ENCODE measurements around the gene PARP8.

The PARP8 gene

GRCh38 chr5:50878470-50878869 lies 212.0 kb downstream of the PARP8 start:
- no peak for TF ChIP-seq CTCF (IDR thresholded peaks at IDR 0.05; ENCODE audit: low read depth, low read length)
- no peak overlapping the region for H3K4me3 ChIP-seq (ENCODE audit: low read depth, low read length)

GRCh38 chr5:50881407-50881806 lies 215.0 kb downstream of the PARP8 start:
- no peak overlapping the region for H3K4me3 ChIP-seq (ENCODE audit: low read depth, low read length)
- no peak for TF ChIP-seq CTCF (IDR thresholded peaks at IDR 0.05; ENCODE audit: low read depth, low read length)

GRCh38 chr5:50886657-50887345 lies 220.4 kb downstream of the PARP8 start:
- no peak overlapping the region for H3K4me3 ChIP-seq (ENCODE audit: low read depth, low read length)
- TF ChIP-seq CTCF (IDR thresholded peaks at IDR 0.05; ENCODE audit: low read depth, low read length) = no peak

DNA sequence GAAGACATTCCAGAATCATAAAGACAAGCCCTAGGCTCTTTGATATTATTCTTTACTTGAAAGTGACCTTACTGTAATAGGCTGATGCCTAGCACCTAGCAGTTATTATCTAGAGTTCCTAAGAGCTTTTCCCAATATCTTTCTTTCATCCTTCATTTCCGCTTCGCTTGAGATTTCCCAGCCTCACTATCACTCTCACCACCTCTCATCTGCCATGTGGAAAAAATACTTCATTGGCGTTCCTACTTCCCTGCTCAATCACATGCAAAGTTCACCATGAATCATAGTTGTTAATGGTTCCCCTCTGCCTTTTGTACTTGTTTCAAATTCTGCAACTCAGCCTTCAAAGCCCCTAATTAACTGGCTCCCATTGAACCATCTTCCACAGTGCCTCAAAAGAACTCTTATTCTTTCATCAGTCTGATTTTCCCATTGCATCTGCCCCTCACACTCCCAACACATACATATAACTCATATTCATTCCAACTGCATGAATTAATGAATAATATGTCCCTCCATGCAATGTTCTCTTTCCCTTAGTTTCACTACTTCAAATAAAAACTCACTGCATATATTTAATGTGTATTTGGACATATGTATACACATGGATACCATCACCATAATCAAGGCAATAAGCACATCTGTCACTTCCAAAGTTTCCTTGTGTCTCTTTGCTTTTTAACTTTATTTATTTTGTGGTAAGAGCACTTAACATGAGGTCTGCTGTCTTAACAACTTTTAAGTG lies 221.6 kb downstream of the PARP8 start:
- H3K4me3 ChIP-seq (ENCODE audit: low read depth, low read length) = no peak overlapping the region
- TF ChIP-seq CTCF (IDR thresholded peaks at IDR 0.05; ENCODE audit: low read depth, low read length) = no peak

- TF ChIP-seq CTCF (IDR thresholded peaks at IDR 0.05; ENCODE audit: low read depth, low read length) = no peak
- H3K4me3 ChIP-seq (ENCODE audit: low read depth, low read length) = no peak overlapping the region
Measured at GRCh38 chr5:50888751-50889150, 222.3 kb downstream of the PARP8 start.

DNA sequence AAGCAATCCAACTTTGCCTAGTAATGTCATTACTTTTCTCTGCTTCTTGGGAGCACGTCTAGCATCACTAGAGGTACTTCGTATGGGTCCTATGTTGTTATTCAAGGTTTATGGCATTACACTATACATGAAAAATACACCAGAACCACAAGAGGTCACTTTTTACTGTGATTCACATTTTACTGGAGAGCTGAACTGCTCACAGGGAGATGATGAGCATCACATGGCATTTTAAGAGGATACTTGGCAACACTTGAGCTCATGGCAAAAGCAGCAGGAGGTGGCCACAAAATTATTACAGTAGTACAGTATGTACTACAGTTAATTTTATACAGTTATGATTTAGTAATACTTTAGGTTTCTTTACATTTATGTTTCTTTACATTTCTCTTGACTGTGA lies 223.4 kb downstream of the PARP8 start:
- no peak for TF ChIP-seq CTCF (IDR thresholded peaks at IDR 0.05; ENCODE audit: low read depth, low read length)
- no peak overlapping the region for H3K4me3 ChIP-seq (ENCODE audit: low read depth, low read length)
